GM11168 (cell line): Measurements from ENCODE around the gene UBL5.

ENCODE experiments used
- in situ Hi-C: fragments of 300-500 bp; cut with MboI; formaldehyde crosslinking; loops from one replicate; pipeline ENCODE4 v1.12.0; 2022; ENCODE audit warnings: low sequenced_read_pairs; ENCODE audit not compliant: unreplicated experiment

Gene UBL5

DNA sequence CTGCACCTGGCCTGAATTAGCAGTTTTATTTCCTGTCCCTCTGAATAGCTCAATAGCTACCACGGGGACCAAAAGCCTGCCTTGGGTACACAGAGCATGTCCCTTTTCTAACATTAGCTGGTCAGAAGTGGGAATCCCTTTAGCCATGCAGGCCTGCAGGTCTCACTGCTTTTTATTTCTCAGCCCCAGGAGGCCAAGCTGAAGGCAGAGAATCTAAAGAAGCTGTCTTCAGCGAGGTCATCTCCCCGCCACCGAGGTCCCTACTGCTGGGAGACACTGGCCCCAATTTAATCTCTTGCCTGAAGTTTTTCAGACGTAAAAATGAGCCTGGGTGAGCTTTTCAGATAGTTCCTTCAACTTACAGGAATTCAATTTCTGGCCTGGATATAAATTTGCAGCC lies 48.1 kb downstream of the UBL5 start:
- in situ Hi-C loops, result no loop called here

DNA sequence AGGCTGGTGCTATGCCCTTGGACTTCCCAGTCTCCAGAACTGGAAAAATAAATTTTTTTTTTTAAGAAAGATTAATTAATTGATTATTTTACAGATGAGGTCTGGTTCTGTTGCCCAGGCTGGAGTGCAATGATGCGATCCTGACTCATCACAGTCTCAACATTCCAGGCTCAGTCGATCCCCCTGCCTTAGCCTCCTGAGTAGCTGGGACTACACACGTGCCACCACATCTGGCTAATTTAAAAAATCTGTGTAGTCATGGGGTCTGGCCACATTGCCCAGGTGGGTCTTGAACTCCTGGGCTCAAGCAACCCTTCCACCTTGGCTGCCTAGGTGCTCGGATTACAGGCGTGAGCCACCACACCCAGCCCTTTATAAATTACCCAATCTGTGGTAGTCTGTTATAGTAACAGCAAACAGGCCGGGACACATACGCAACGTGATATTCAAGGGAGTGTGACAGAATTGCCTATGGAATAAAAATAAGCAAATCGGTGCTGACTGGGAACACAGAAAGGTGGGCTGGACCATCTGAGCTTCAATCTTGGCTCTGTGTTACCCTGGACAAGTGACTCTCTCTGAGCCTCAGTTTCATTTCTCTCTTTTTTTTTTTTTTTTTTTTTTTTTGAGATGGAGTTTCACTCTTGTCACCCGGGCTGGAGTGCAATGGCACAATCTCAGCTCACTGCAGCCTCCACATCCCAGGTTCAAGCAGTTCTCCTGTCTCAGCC lies 50.2 kb downstream of the UBL5 start:
- in situ Hi-C loops, result no loop called here

DNA sequence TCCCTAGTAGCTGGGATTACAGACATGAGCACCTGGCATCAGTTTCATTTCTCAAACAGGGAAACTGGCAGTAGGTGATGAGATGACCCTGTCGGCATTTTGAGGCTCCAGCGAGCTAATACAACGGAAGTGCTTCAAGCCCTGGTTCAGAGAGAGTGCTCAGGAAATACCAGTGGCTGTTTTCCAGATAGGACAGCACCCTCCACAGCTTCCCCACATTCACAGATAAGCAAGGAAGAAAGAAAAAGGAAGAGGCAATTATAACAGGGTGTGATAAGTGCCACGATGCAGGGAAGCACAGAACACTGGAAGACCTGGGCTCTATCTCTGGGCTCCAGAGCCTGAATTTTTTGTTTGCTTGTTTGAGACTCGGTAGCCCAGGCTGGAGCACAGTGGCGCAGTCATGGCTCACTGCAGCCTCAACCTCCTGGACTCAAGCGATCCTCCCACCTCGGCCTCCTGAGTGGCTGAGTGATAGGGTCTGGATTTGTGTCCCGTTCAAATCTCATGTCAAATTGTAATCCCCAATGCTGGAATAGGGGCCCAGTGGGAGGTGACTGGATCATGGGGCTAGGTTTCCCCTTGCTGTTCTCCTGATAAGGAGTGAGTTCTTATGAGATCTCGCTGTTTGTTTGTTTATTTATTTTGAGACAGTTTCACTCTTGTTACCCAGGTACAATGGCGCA lies 50.9 kb downstream of the UBL5 start:
- in situ Hi-C loops, result no loop called here
